Measurements from ENCODE around the gene RMDN2.

DNA sequence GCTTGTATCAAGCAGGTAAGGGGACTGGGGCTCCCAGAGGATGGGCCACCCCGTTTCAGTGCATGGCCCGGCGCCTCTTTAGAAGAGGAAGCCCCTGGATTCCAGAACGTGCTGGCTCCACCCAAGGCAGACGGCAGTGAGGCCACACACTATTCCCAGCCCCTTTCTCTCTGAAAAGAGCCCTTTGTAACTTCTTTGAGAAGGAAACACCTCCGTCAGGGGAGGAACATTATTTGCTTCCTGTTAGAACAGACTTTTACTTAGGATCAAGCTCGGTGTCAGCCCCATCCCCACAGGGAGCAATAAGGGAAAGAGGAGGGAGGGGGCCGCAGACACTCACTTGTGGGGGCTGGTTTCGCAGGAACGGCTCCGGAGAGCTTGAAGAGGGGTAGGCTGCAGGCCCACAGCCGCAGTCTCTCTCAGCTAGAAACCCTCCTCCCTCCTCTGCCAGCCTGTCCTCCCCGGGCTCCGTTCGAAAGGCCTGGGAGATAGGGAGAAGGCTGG lies 49.6 kb upstream of the RMDN2 start:
- TF ChIP-seq, protein P1, sequence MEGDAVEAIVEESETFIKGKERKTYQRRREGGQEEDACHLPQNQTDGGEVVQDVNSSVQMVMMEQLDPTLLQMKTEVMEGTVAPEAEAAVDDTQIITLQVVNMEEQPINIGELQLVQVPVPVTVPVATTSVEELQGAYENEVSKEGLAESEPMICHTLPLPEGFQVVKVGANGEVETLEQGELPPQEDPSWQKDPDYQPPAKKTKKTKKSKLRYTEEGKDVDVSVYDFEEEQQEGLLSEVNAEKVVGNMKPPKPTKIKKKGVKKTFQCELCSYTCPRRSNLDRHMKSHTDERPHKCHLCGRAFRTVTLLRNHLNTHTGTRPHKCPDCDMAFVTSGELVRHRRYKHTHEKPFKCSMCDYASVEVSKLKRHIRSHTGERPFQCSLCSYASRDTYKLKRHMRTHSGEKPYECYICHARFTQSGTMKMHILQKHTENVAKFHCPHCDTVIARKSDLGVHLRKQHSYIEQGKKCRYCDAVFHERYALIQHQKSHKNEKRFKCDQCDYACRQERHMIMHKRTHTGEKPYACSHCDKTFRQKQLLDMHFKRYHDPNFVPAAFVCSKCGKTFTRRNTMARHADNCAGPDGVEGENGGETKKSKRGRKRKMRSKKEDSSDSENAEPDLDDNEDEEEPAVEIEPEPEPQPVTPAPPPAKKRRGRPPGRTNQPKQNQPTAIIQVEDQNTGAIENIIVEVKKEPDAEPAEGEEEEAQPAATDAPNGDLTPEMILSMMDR (IDR thresholded peaks at IDR 0.05): no peak
- no peak for TF ChIP-seq POLR2A (IDR thresholded peaks at IDR 0.05)
